OCI-LY1 (cell line): ENCODE data around the gene B3GNT5.

Experiments
- CTCF ChIP-seq: fragments of 200-600 bp; sonication (generic), shearing (Covaris generic); IDR thresholded peaks from 2 replicates; pipeline ENCODE4 v1.5.1; 2017; ENCODE audit warnings: mild to moderate bottlenecking, antibody characterized with exemption, low read length, moderate library complexity, mixed read lengths
- EZH2 ChIP-seq: fragments of 200-600 bp; sonication (generic), shearing (Covaris generic); IDR thresholded peaks from 2 replicates; pipeline ENCODE4 v1.8.0; 2017; ENCODE audit warnings: borderline replicate concordance, mixed run types, mild to moderate bottlenecking, antibody characterized with exemption, low read length, moderate library complexity, mixed read lengths

- TF ChIP-seq CTCF, result no peak
- TF ChIP-seq EZH2, result no peak
Measured at GRCh38 chr3:183281126-183281797, 28.2 kb downstream of the B3GNT5 start.
